ENCODE data around the gene TRHDE.

TRHDE gene

GRCh38 chr12:72368298-72368697 lies 96.1 kb downstream of the TRHDE start:
- Histone ChIP-seq H3K27me3 (ENCODE audit: low read length) (no peaks in the 10 kb centered on the region), H3K9me3 (ENCODE audit: insufficient read depth, low read length) (no peaks in the 10 kb centered on the region), H3K27ac (ENCODE audit: low read depth, low read length) (no peak overlapping the region), H3K36me3 (ENCODE audit: low read length) (no peaks in the 10 kb centered on the region), H2AFZ (ENCODE audit: low read depth, low read length, severe bottlenecking) (no peak overlapping the region), H3F3A (ENCODE audit: insufficient read depth) (no peaks in the 10 kb centered on the region), H3K4me3 (ENCODE audit: insufficient read depth, low read length, poor library complexity, severe bottlenecking) (no peak overlapping the region), H3K9me2 (replicated peaks; ENCODE audit: insufficient read depth, low read length) (no peaks in the 10 kb centered on the region), H4K20me1 (ENCODE audit: low read depth, low read length) (no peaks in the 10 kb centered on the region), H3K9ac (ENCODE audit: low read length) (no peak overlapping the region), H3K79me2 (ENCODE audit: insufficient read depth, low read length) (no peaks in the 10 kb centered on the region), H3K4me2 (ENCODE audit: low read depth, low read length, poor library complexity, severe bottlenecking) (no peak overlapping the region)
- TF ChIP-seq, protein P1, sequence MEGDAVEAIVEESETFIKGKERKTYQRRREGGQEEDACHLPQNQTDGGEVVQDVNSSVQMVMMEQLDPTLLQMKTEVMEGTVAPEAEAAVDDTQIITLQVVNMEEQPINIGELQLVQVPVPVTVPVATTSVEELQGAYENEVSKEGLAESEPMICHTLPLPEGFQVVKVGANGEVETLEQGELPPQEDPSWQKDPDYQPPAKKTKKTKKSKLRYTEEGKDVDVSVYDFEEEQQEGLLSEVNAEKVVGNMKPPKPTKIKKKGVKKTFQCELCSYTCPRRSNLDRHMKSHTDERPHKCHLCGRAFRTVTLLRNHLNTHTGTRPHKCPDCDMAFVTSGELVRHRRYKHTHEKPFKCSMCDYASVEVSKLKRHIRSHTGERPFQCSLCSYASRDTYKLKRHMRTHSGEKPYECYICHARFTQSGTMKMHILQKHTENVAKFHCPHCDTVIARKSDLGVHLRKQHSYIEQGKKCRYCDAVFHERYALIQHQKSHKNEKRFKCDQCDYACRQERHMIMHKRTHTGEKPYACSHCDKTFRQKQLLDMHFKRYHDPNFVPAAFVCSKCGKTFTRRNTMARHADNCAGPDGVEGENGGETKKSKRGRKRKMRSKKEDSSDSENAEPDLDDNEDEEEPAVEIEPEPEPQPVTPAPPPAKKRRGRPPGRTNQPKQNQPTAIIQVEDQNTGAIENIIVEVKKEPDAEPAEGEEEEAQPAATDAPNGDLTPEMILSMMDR (IDR thresholded peaks at IDR 0.05; ENCODE audit: insufficient read depth, low read length, poor library complexity, severe bottlenecking): no peak
- no peak for TF ChIP-seq EZH2phosphoT487 (conservative IDR thresholded peaks at IDR 0.05; ENCODE audit: low read length)

- Histone ChIP-seq H3K4me3 (ENCODE audit: insufficient read depth, low read length, poor library complexity, severe bottlenecking) (no peak overlapping the region), H4K20me1 (ENCODE audit: low read depth, low read length) (no peaks in the 10 kb centered on the region), H3K4me2 (ENCODE audit: low read depth, low read length, poor library complexity, severe bottlenecking) (no peak overlapping the region), H3F3A (ENCODE audit: insufficient read depth) (no peaks in the 10 kb centered on the region), H3K36me3 (ENCODE audit: low read length) (no peaks in the 10 kb centered on the region), H2AFZ (ENCODE audit: low read depth, low read length, severe bottlenecking) (no peak overlapping the region), H3K27me3 (ENCODE audit: low read length) (no peaks in the 10 kb centered on the region), H3K79me2 (ENCODE audit: insufficient read depth, low read length) (no peaks in the 10 kb centered on the region), H3K9me2 (replicated peaks; ENCODE audit: insufficient read depth, low read length) (no peaks in the 10 kb centered on the region), H3K9ac (ENCODE audit: low read length) (no peak overlapping the region), H3K27ac (ENCODE audit: low read depth, low read length) (no peak overlapping the region), H3K9me3 (ENCODE audit: insufficient read depth, low read length) (no peaks in the 10 kb centered on the region)
- no peak for TF ChIP-seq EZH2phosphoT487 (conservative IDR thresholded peaks at IDR 0.05; ENCODE audit: low read length)
- TF ChIP-seq, protein P1 (IDR thresholded peaks at IDR 0.05; ENCODE audit: insufficient read depth, low read length, poor library complexity, severe bottlenecking): no peak
These were observed 96.7 kb downstream of the TRHDE start for GRCh38 chr12:72368719-72369422.

GRCh38 chr12:72369423-72369959 lies 97.3 kb downstream of the TRHDE start:
- Histone ChIP-seq H3K27ac (ENCODE audit: low read depth, low read length) (no peak overlapping the region), H3K9me2 (replicated peaks; ENCODE audit: insufficient read depth, low read length) (no peaks in the 10 kb centered on the region), H3K27me3 (ENCODE audit: low read length) (no peaks in the 10 kb centered on the region), H4K20me1 (ENCODE audit: low read depth, low read length) (no peaks in the 10 kb centered on the region), H3K9ac (ENCODE audit: low read length) (no peak overlapping the region), H3K9me3 (ENCODE audit: insufficient read depth, low read length) (no peaks in the 10 kb centered on the region), H3K79me2 (ENCODE audit: insufficient read depth, low read length) (no peaks in the 10 kb centered on the region), H3K36me3 (ENCODE audit: low read length) (no peaks in the 10 kb centered on the region), H3K4me2 (ENCODE audit: low read depth, low read length, poor library complexity, severe bottlenecking) (no peak overlapping the region), H3K4me3 (ENCODE audit: insufficient read depth, low read length, poor library complexity, severe bottlenecking) (no peak overlapping the region), H2AFZ (ENCODE audit: low read depth, low read length, severe bottlenecking) (no peak overlapping the region), H3F3A (ENCODE audit: insufficient read depth) (no peaks in the 10 kb centered on the region)
- TF ChIP-seq EZH2phosphoT487 (conservative IDR thresholded peaks at IDR 0.05; ENCODE audit: low read length): no peak
- TF ChIP-seq, protein P1 (IDR thresholded peaks at IDR 0.05; ENCODE audit: insufficient read depth, low read length, poor library complexity, severe bottlenecking): no peak

Measured in SU-DHL-6 (cell line).